ENCODE measurements around the gene RAD51B. TPM values are rescaled to one million over a fixed set of nuclear protein-coding genes. Genes with fewer than 3 reads are reported as not detected.

RAD51B gene
- total RNA-seq, 1 experiment from 2014 or later = 23.3 TPM

DNA sequence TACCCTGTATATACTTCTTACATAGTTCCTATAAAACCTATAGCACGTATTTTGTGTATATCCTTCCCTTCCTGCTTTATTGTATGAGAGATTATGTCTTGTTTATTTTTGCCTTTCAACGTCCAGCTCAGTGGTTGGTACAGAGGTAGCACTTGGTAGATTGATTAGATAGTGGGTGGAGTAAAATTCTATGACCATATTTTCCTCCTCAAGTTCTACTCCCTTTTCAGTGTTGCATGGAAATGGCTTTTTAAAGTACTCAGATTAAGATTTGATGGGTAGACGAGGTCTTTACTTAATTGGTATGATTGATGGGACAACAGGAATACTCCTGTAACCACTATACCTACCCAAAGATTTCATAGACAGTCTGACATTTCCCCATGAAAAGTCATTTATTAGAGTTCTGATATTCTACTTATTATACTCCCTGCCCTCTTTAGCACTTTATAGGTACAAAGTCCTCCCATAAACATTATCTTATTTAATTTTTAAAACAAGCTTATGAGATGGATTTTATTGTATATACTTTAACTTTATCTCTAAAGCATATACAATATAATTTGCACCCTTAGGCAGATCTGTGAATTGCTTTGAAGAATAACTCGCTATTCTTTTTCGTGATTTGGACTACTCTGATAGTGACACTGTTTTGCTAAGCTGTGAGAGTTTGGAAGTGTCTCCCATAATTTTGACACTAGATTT lies 348.0 kb downstream of the RAD51B start:
- TF ChIP-seq, protein P1, sequence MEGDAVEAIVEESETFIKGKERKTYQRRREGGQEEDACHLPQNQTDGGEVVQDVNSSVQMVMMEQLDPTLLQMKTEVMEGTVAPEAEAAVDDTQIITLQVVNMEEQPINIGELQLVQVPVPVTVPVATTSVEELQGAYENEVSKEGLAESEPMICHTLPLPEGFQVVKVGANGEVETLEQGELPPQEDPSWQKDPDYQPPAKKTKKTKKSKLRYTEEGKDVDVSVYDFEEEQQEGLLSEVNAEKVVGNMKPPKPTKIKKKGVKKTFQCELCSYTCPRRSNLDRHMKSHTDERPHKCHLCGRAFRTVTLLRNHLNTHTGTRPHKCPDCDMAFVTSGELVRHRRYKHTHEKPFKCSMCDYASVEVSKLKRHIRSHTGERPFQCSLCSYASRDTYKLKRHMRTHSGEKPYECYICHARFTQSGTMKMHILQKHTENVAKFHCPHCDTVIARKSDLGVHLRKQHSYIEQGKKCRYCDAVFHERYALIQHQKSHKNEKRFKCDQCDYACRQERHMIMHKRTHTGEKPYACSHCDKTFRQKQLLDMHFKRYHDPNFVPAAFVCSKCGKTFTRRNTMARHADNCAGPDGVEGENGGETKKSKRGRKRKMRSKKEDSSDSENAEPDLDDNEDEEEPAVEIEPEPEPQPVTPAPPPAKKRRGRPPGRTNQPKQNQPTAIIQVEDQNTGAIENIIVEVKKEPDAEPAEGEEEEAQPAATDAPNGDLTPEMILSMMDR (conservative IDR thresholded peaks at IDR 0.05; ENCODE audit: low read depth, low read length) = no peak
- TF ChIP-seq EZH2 (IDR thresholded peaks at IDR 0.05; ENCODE audit: borderline replicate concordance, low read depth, low read length, poor library complexity, severe bottlenecking) = no peak
- DNase-seq (ENCODE audit: low spot score) = no peak
- H3K4me3 ChIP-seq (ENCODE audit: low read depth, low read length, poor library complexity, severe bottlenecking) = no peak overlapping the region
- no peaks in the 10 kb centered on the region for H3K4me1 ChIP-seq (ENCODE audit: insufficient read depth, low read length, poor library complexity, severe bottlenecking)
- H3K9me3 ChIP-seq (ENCODE audit: low read depth, low read length, poor library complexity, severe bottlenecking) = no peaks in the 10 kb centered on the region
- H3K27ac ChIP-seq (ENCODE audit: low read depth, low read length, poor library complexity, severe bottlenecking) = no peak overlapping the region
- BruUV-seq (replicated peaks) = no TSS peak
- H3K36me3 ChIP-seq (ENCODE audit: insufficient read depth, low read length, poor library complexity, severe bottlenecking) = no peaks in the 10 kb centered on the region
- no peaks in the 10 kb centered on the region for H3K27me3 ChIP-seq (replicated peaks; ENCODE audit: insufficient read depth, low read depth, low read length, poor library complexity)
- intact Hi-C loops (cut with micrococcal nuclease; ENCODE audit: unreplicated experiment) = no loop called here
- ChIA-PET CTCF (no interaction called here), POLR2A (ENCODE audit: low non-redundant PET) (no interaction called here)

DNA sequence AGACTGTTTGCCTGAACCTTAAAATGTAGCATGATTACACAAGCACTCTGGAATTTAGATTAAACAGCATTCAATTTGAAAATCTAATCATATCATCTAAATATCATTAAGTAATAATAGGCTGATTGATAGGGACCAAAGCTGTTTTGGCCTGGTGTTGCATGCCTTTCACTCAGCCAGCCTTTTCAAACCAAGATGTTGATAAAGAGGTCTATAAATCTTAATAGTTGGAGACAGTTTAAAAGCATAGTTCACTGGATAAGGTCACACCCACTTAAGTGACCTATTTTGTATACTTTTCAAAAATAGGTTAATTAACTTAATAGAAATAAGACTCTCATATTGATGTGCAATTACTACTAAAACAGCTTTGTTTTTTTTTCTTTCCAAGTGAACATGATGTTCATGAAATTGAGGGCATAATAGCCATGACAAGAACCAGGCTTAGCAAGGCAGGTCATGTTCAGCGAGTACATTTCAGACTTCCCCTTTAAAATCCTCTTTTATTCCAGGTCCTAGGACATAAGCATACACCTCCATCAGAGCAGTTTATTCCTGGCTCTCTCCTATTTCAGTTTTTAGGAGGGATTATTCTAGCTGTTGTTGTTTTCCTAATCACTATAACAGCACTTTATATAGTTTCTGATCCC lies 349.0 kb downstream of the RAD51B start:
- H3K27me3 ChIP-seq (replicated peaks; ENCODE audit: insufficient read depth, low read depth, low read length, poor library complexity) = no peaks in the 10 kb centered on the region
- no peak overlapping the region for H3K4me3 ChIP-seq (ENCODE audit: low read depth, low read length, poor library complexity, severe bottlenecking)
- DNase-seq (ENCODE audit: low spot score) = no peak
- TF ChIP-seq, protein P1 (conservative IDR thresholded peaks at IDR 0.05; ENCODE audit: low read depth, low read length) = no peak
- no peak for TF ChIP-seq EZH2 (IDR thresholded peaks at IDR 0.05; ENCODE audit: borderline replicate concordance, low read depth, low read length, poor library complexity, severe bottlenecking)
- H3K27ac ChIP-seq (ENCODE audit: low read depth, low read length, poor library complexity, severe bottlenecking) = no peak overlapping the region
- intact Hi-C loops (cut with micrococcal nuclease; ENCODE audit: unreplicated experiment) = no loop called here
- ChIA-PET CTCF (no interaction called here), POLR2A (ENCODE audit: low non-redundant PET) (no interaction called here)
- no TSS peak for BruUV-seq (replicated peaks)
- H3K36me3 ChIP-seq (ENCODE audit: insufficient read depth, low read length, poor library complexity, severe bottlenecking) = no peaks in the 10 kb centered on the region
- H3K4me1 ChIP-seq (ENCODE audit: insufficient read depth, low read length, poor library complexity, severe bottlenecking) = no peaks in the 10 kb centered on the region
- no peaks in the 10 kb centered on the region for H3K9me3 ChIP-seq (ENCODE audit: low read depth, low read length, poor library complexity, severe bottlenecking)

DNA sequence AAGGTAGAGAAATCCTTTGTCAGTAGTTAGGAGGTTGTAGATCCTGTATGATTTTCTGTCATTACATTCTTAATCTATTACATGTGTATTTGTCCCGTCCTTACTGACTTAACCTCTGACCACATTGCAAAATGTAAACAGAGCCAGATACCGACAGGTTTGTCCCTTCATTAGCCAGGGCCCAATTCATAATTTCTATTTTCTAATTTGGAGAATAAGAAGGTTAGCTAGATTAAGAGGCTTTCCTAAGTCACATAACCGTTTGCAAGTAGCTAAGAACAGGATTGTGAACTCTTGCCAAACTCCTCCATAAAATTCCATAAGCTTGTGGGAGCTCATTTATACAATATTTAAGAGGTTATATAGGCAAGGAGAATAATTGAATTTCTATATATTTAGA lies 352.6 kb downstream of the RAD51B start:
- no peak for TF ChIP-seq EZH2 (IDR thresholded peaks at IDR 0.05; ENCODE audit: borderline replicate concordance, low read depth, low read length, poor library complexity, severe bottlenecking)
- TF ChIP-seq, protein P1 (conservative IDR thresholded peaks at IDR 0.05; ENCODE audit: low read depth, low read length) = no peak
- intact Hi-C loops (cut with micrococcal nuclease; ENCODE audit: unreplicated experiment) = no loop called here
- Histone ChIP-seq H3K4me3 (ENCODE audit: low read depth, low read length, poor library complexity, severe bottlenecking) (no peak overlapping the region), H3K9me3 (ENCODE audit: low read depth, low read length, poor library complexity, severe bottlenecking) (no peaks in the 10 kb centered on the region), H3K36me3 (ENCODE audit: insufficient read depth, low read length, poor library complexity, severe bottlenecking) (no peaks in the 10 kb centered on the region), H3K27ac (ENCODE audit: low read depth, low read length, poor library complexity, severe bottlenecking) (no peak overlapping the region), H3K27me3 (replicated peaks; ENCODE audit: insufficient read depth, low read depth, low read length, poor library complexity) (no peaks in the 10 kb centered on the region), H3K4me1 (ENCODE audit: insufficient read depth, low read length, poor library complexity, severe bottlenecking) (no peaks in the 10 kb centered on the region)
- ChIA-PET POLR2A (ENCODE audit: low non-redundant PET) (no interaction called here), CTCF (no interaction called here)
- DNase-seq (ENCODE audit: low spot score) = no peak
- no TSS peak for BruUV-seq (replicated peaks)

Measured in A673 (cell line).